KOPT-K1 (cell line): ENCODE data around the gene SLITRK1.

Experiments
- H3K27ac ChIP-seq: fragments of 200-600 bp; sonication (generic); 2 replicates; pipeline ENCODE4 v1.5.1; 2016; ENCODE audit warnings: antibody characterized with exemption, mild to moderate bottlenecking, low read depth, low read length; ENCODE audit not compliant: poor library complexity, severe bottlenecking
- H3K36me3 ChIP-seq: fragments of 200-600 bp; sonication (generic); 2 replicates; pipeline ENCODE4 v1.5.1; 2017; ENCODE audit warnings: antibody characterized with exemption, mild to moderate bottlenecking, low read length, moderate library complexity; ENCODE audit not compliant: insufficient read depth
- H3K9me3 ChIP-seq: fragments of 200-600 bp; sonication (generic); 2 replicates; pipeline ENCODE4 v1.5.1; 2017; ENCODE audit warnings: antibody characterized with exemption, low read length, mild to moderate bottlenecking; ENCODE audit not compliant: insufficient read depth, poor library complexity, severe bottlenecking

Gene SLITRK1

DNA sequence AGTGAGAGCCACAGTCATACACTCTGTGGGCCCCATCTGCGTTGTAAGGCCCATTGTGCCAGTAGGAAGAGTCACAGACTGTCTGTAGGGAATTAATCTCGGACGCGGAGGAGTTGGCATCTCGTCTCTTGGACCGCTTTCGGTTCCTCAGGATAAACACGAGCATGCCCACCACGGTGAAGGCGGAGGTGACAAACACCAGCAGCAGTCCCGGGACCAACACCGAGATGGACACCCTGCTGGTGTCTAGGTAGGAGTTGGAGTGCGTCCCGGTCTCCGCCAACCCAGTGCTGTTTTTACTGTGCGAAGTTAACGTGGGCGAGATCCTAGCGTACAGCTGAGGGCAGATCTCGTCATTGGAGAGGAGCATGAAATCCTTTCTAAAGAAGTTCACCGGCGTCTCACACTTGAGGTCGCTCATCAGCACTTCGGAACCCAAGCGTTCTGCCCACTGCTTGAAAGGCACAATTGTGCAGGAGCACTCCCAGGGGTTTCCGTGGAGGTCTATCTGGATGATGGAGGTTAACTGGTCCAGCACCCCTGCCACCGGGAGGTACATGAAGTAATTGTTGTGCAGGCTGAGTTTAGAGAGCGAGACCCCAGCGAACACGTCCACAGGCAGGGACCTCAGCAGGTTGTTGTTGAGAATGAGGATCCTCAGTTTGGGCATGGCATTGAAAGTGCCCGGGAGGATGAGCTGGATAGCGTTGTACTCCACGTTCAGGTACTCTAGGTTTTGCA, 2.7 kb downstream of the SLITRK1 start:
- Histone ChIP-seq H3K9me3 (peaks cover 17% of the 10 kb centered on the region), H3K27ac (no peak overlapping the region), H3K36me3 (no peaks in the 10 kb centered on the region)

DNA sequence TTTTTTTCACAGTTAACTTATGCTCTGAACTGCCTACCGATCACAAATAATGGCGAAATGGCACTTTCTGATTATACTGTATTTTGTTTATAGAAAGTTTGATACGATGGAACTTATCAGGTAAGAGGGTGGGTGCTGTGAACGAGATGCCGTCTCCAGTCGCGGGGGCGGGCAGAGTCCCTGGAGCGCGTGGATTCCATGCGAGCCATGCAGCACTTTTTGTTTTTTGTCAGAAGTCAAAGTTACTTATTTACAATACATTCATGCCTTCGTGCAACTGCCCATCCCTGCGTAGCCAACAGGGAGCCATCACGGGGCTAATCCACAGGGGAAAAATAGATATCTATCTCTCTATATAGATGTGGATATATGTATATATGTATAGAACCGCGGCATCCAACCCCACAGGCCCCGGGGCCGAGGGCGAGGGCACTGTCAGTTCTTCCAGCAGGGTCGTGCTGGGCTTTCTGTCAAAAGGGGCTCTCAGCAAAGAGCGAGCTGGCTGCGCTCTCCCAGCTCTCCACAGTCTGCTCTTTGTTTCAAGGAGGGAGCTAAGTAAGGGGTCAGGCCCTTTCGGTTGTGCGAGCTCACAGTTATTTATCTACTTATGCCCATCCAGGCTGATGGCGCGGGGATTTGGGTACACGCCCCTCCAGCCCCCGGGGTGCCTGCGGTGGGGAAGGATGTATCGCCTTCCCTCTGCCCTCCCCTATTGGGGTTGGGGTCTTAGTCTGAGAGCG, 3.4 kb downstream of the SLITRK1 start:
- Histone ChIP-seq H3K9me3 (peaks cover 17% of the 10 kb centered on the region), H3K36me3 (no peaks in the 10 kb centered on the region), H3K27ac (no peak overlapping the region)

DNA sequence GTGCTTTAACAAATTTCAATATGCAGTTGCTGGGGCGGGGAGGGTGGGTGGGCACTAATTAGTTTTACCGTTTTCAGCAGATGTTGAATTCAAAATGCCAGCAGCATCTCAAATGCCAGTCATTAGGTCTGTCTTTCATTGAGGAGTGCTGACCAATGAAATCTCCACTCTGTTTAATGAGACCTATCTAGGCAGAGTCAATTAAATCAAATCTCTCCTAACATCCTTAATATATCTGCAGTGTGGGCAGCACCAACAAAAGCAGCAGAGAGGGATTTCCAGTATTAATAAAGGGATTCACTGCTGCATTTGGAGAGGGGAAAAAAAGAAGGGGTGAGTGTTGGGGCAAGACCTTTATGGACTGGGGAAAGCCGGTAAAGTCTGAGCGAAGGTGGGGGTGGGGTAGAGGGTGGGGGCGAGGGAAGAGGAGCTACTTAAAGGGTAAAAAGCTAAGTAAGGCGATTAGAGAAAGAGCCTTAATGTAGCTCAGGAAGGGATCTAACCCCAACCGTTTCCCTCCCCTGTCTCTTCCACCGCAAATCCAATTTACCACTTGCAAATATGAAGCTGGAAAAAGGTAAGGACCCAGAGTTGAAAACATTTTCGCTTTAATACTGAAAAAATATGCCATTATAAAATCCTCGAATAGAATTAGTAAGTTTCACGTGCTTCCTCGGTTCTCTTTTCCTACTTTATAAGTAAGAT, 4.5 kb downstream of the SLITRK1 start:
- Histone ChIP-seq H3K36me3 (no peaks in the 10 kb centered on the region), H3K27ac (no peak overlapping the region), H3K9me3 (peaks cover 17% of the 10 kb centered on the region)

DNA sequence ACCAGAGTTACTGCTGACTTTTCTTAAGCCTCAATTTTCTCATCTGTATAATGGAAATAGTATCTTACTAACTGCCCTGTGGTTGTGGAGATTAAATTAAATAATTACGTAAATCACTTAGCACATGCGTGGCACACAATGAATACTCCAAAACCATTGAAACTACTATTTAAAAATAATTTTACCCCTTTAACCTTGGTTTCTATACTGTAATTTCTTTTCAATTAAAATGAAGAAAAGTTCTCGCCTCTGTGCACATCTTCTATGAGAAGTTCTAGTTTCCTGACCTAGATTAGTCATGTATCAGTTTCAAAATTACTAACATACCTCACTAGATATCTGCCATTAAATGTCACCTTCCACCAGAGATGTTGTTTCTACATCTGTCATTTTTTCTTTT, 5.7 kb downstream of the SLITRK1 start:
- Histone ChIP-seq H3K9me3 (peaks cover 17% of the 10 kb centered on the region), H3K36me3 (no peaks in the 10 kb centered on the region), H3K27ac (no peak overlapping the region)

DNA sequence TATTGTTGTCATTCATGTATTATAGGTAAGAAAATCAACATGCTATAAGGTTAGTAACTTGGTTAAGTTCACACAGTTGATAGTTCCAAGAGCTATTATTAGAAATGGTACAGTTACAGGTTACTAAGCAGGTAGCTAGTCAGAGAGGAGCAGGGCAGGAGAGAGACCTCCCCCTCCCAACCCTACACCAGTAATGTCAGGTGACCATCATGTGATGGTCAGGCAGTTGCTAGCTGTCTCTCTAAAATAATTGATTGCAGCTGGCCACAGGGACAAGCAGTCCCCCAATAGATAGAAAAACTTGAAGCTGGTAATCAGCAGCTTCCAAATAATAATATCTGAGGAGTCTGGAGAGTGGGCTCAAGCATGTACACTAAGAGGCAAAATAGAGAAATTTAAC, 14.6 kb downstream of the SLITRK1 start:
- no peak overlapping the region for H3K27ac ChIP-seq
- H3K9me3 ChIP-seq = no peaks in the 10 kb centered on the region
- H3K36me3 ChIP-seq = no peaks in the 10 kb centered on the region

DNA sequence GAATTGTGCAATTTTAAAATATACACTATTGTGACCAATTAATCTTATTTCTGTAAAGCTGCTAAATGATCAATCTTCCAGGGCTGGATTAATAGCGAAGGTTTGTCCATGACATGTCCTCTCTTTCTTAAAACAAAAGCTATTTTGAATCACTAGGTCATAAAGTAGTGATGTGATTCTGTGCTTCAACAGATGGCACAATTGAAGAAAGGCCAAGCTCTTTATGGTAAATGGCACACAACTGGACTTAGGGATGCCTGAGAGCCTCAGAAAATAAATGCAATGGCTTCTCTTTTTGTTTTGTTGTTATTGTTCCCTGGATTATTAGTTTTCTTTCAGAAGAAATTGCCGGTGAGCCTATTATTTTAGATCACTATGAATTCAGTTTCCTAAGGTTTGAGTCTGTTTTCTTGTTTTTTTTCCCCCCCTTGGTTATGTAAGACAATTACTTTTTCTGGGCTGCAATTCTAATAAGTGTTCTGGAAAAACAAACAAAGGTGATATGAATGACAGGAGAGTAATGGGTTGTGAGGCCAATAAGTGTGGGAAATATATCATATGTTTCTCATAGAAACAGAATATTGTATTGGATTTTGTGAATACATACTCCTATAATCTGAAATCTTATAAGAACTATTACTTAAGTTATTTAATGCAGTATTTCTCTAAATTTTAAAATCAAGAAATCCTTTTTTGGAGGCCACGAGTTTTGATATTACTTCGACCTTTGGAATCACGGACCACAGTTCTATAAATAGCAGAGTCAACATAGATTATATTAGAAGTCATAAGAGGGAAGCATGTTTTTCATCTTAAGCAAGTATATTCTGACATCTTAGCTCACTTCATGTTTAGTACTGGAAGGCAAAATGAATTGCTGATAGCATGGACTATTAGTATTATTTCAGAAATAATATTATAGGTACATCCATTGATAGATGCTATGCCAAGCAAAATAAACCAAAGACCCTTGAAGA, 16.8 kb downstream of the SLITRK1 start:
- Histone ChIP-seq H3K36me3 (no peaks in the 10 kb centered on the region), H3K9me3 (no peaks in the 10 kb centered on the region), H3K27ac (no peak overlapping the region)

DNA sequence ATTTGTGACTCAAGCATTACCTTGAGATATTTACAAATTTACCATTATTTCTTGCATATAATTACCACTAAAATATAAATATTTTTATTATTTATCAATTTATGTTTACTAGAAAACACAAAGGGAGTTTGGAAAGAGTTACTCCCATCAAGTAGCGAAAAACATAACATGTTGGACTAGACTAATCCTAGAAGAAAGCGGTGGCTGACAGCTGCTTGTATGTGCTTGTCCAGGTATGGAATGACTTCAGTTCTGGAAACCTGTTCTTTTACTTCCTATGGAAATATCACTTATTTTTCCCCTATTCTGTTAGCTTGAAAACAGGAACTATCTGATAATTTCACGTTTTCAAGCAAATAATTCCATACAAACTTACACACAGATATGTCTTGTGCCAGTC, 28.5 kb downstream of the SLITRK1 start:
- Histone ChIP-seq H3K36me3 (no peaks in the 10 kb centered on the region), H3K9me3 (no peaks in the 10 kb centered on the region), H3K27ac (no peak overlapping the region)

DNA sequence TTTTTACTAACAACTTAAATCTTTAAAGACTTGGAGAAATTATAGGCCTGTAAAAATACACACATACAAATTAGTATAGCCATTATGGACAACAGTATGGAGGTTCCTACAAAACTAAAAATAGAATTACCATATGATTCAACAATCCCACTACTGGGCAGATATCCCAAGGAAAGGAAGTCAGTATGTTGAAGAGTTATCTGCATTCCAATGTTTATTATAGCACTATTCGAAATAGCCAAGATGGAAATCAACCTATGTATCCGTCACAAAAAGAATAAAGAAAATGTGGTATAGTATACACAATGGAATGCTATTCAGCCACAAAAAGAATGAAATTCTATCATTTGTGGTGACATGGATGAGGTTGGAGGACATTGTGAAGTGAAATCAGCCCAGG, 37.2 kb downstream of the SLITRK1 start:
- Histone ChIP-seq H3K36me3 (no peaks in the 10 kb centered on the region), H3K9me3 (no peaks in the 10 kb centered on the region), H3K27ac (no peak overlapping the region)

DNA sequence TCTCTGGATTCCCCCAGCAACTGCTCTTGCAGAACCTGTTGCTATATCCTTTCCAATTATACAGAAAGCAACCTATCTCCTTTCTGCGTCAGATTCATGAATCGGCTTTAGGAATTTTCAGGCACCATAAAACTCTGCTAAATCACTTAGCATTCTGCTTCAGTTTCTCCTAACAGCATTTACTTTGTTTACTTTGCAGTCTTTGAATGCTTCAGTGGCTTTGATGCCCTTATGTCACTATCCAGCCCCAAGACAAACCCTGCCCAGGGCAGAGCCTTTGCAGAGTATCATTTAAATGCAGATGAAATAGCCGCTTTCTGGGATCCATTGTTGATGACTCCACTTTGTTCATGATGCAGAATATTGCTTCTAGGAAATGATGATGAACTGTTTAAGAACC, 43.1 kb downstream of the SLITRK1 start:
- Histone ChIP-seq H3K9me3 (no peaks in the 10 kb centered on the region), H3K27ac (no peak overlapping the region), H3K36me3 (no peaks in the 10 kb centered on the region)

DNA sequence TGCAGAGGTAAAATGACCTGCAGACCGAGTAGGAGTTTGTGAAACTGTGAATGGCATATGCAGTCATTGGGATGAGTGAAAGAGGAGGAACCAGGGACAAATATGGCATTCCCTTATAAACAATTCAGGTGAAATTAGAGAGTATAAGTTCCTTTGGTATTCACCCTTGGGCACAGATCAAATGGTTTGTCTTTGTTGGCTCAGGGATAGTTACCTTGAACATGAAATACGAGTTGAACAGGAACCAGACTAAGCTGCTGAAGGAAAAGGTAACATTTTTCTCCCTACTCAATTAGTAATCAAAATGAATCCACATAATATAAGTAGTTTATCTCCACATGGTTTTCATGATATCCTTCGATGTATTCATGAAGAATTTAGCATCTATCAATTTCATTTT, 50.5 kb downstream of the SLITRK1 start:
- Histone ChIP-seq H3K27ac (no peak overlapping the region), H3K9me3 (no peaks in the 10 kb centered on the region), H3K36me3 (no peaks in the 10 kb centered on the region)

DNA sequence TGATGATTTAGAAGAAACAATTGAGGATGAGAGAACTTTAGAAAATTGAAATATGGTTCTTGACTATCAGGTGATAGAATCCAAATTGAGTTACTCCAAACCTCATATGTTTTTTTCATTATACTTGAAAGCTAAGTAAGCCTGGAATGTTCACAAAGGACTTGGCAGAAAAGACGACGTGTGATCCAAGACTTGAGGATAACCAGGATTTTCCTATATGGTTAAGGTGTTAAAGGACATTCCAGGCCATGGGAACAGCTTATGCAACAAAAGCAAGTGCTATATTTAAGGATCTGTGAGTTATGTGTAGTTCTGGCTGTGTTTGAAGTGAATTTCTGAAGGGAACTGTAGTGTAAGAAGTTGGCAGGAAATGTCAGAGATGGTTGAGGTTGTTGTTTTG, 52.5 kb downstream of the SLITRK1 start:
- H3K36me3 ChIP-seq = no peaks in the 10 kb centered on the region
- no peak overlapping the region for H3K27ac ChIP-seq
- peaks cover under 1% of the 10 kb centered on the region for H3K9me3 ChIP-seq

DNA sequence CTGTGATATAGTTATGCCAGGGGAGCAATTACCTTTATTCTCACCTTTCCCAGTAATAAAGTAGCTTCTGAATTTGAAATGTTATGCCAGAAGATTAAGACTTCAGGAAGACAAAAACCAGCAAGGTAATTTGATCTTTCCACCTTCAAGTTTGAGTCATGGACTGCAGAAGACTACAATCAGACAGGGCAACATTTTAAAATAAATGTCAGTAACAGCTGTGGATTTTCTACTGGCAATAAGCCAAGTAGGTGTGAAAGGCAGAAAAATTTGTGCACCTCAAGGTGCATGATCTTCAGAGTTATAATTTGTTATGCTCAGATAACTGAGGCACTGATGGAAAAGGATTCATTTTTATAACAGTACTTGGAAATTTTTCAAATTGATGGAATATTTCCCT, 54.9 kb downstream of the SLITRK1 start:
- H3K36me3 ChIP-seq = no peaks in the 10 kb centered on the region
- peaks cover 15% of the 10 kb centered on the region for H3K9me3 ChIP-seq
- no peak overlapping the region for H3K27ac ChIP-seq
